ENCODE measurements around the gene PPM1H.

Gene PPM1H

DNA sequence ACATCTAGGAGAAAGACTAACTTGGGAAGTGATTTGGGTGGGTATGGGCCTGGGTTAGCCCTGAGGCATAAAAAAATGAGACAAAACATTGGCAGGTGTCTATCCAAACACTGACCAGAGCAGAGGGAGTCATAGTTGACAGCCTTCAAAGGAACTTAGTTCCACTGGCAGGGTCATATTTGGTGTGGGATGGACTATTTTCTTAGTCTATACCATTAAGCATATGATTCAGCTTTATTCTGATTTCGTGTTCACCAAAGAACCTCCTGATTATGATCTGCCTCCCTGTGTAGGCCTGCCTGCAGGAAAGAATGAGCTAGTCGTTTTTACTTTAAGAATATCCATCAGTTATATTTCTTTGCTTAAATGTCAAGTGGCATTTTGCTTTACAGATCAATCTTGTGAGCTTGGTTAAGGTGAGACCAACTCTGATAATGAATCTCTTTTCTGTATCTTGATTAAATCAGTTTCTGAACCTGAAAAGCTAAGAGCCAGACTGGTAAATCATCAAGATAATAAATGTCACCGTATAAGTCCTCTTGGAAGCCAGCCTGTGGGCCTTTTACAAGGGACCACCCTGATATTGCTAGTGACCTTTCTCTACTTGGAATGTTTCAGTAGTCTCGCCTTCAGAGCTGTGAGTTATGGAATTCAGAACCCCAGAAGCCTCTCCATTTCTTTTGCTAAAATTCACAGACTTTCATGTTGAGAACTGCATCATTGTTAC lies 285.4 kb downstream of the PPM1H start:
- no peak for DNase-seq (ENCODE audit: low read depth)

DNA sequence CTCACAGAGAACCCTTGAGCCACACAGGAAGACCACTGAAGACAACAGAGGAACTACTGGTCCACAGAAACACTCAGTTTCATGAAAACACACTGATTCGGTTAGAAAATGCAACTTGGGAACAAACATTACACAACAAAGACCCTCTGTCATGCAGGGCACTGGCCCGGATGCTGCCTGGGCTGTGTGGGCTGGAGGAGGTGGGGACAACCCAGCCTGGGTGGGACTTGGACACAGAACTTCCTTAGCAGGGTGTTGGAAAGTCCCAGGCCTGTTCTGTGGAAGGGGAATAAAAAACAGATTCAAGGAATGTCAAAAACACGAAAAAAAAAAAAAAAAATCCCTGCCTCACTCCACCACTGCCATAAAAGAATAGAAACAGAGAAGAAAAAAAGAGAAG lies 287.4 kb downstream of the PPM1H start:
- DNase-seq (ENCODE audit: low read depth): no peak

- no peak for DNase-seq (ENCODE audit: low read depth)
Measured at GRCh38 chr12:62646566-62646965, 288.4 kb downstream of the PPM1H start.

DNA sequence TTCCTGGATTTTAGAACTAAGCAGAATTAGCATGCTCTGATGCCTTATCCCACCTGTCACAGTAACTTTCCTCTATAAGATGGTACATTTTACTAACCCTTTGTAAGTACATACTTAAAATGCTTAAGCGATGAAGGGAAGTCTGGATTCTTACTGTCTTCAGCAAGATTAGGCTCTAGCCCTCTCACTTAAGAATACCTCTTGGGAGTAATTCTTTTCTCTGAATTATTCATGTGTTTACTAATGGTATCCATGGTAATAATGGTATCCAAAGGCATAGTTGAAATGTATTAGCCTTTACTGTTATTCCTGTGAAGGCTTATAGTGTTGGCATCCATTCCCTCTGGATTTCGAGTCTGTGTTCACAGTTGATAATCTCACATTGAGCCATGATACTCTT lies 291.5 kb downstream of the PPM1H start:
- DNase-seq (ENCODE audit: low read depth): no peak

- no peak for DNase-seq (ENCODE audit: low read depth)
Measured at GRCh38 chr12:62642486-62642885, 292.5 kb downstream of the PPM1H start.

DNA sequence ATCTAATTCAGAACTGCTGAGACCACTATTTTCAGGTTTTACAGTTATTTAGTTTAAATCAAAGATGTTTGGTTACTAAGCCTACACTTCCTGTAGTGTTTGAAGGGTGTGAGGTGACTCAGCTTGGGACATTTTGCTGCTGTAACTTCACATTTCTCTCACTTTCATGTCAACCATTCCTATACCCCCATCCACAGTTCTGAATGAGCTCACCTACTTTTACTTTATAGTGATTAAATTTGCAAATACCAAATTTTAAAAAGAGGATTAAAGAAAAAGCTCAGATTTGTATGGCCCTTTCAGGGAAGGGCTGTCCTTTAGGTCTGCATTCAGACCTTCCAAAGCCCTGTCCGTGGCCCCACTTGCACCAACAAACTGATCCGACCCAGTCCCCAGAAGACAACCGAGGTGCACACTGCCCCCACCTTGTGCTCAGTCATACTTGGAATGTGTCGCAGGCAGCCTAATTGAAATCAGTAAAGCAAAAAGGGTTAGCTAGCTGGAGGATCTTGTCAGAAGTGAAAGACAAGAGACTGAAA lies 294.0 kb downstream of the PPM1H start:
- DNase-seq (ENCODE audit: low read depth): no peak

- no peak for DNase-seq (ENCODE audit: low read depth)
Measured at GRCh38 chr12:62637679-62638078, 297.3 kb downstream of the PPM1H start.

DNA sequence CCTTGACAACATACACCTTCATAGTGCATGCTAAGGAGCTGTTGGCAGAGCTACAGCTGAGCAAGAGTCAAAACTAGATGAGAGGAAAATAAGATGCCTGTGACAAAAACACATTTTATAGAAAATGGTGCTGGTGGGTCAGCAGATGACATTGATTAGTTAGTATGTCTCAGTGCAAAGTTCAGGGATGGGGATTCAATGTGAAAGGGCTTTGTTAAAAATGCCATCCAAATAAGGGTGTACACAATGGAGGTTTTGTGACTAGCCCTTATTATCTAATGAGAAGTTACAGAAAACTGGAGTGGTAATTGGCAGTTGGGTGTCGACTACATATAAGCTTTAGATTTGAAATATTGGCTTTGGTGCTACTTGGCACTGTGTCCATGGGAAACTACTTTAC lies 299.3 kb downstream of the PPM1H start:
- no peak for DNase-seq (ENCODE audit: low read depth)

DNA sequence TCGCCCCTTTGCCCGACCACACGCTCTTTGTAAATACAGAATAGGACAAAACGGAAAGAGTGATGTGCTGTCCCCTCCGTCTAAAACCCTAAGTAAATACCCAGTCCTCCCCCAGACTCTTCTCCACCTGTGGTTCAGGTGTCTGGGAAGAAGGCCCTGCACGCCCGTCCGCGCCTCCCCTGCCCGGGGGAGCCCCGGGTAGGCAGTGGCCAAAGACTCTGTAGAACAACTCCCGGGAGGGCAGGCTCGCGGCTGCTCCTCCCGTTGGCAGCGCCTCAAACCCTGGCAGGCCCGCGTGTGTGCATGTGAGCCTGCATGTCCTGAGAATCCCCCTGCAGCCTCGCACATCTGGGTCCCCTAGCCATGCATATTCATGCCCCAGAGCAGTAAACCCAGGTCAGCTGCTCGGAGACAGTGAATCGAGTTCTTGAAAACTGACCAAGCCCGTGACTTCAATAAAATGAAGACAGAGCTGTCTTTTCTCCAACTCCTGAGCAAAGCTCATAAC lies 302.5 kb downstream of the PPM1H start:
- no peak for DNase-seq (ENCODE audit: low read depth)

- DNase-seq (ENCODE audit: low read depth): no peak
Measured at GRCh38 chr12:62631471-62632410, 303.2 kb downstream of the PPM1H start.

- no peak for DNase-seq (ENCODE audit: low read depth)
Measured at GRCh38 chr12:62629971-62630739, 304.8 kb downstream of the PPM1H start.

DNA sequence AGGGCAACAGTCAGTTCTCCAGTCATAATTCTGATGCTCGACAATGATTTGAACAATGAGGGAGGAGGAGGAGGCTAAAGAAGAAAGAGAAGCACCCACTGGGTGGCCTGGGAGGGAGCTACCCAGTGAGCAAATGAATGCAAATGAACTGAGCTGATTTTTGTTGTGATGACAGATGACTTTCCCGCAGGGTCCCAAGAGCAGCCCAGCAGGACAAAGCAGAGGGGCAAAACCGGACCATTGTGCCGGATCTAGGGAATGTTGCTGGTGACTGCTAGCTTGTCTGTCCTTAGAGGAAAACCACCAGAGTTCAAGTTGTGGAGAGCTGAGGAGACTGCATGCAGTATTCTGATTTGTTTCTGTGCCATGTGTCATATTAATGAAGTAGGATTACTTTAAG lies 305.5 kb downstream of the PPM1H start:
- DNase-seq (ENCODE audit: low read depth): no peak

GRCh38 chr12:62627181-62627580 lies 307.8 kb downstream of the PPM1H start:
- DNase-seq (ENCODE audit: low read depth): no peak

GRCh38 chr12:62625228-62625627 lies 309.7 kb downstream of the PPM1H start:
- DNase-seq (ENCODE audit: low read depth): no peak

DNA sequence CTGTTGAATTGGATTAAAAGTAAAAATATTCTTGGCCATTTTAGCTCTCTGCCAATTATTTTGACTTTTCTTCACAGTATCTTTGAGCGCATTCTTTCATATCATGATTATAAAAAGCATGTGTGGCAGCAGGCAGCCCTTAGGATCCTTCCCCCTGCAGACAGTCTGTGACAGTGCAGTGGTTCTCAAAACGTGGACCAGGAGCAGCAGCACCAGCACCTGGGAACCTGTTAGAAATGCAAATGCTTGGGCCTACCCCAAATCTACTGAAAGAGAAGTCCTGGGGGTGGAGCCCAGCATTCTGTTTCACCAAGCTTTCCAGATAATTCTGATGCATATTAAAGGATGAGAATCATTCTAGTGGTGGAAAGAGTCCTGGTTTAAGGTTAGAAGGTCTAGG lies 312.8 kb downstream of the PPM1H start:
- DNase-seq (ENCODE audit: low read depth): no peak

DNA sequence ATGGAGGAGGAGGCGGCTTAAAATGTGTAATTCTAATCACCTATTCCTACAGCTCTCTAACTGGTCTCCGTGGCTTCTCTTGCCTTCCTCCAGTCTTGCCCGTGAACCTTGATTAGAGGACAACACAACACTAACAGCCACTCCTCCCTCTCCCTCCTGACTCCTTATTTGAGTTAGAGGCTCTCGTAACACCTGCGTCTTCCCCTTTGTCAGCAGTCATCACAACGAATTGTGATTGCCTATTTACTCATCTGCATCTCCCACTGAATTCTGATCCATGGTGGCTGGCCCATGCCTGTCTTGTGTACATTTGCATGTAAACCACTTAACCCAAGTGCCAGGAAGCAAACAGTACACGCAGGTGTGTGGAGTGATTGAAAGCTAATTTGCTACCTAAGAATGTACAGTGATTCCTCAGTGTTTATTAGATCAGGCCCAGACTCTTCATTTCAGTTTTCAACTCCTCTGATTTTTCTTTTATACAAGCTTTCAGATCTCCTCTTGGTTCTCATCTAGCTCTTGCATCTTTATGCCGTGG lies 313.8 kb downstream of the PPM1H start:
- DNase-seq (ENCODE audit: low read depth): no peak

DNA sequence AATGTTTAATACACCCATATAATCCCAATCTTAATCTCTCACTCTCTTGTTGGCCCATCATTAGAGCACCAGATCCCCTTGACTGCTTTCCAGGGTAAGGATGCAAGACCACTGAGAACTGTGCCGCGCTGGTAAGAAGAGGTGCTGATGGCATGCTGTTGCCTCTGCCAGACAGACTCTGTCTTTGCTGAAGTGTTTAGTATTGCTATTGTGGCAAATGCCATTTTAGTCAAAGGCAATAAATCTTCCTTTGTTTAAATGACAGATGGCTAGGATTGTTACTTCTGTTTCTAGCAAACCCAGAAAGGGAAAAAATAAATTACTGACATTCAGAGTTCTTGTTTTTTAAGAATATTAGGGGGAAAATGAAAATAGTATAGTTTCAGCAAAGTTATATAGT lies 316.0 kb downstream of the PPM1H start:
- DNase-seq (ENCODE audit: low read depth): no peak

DNA sequence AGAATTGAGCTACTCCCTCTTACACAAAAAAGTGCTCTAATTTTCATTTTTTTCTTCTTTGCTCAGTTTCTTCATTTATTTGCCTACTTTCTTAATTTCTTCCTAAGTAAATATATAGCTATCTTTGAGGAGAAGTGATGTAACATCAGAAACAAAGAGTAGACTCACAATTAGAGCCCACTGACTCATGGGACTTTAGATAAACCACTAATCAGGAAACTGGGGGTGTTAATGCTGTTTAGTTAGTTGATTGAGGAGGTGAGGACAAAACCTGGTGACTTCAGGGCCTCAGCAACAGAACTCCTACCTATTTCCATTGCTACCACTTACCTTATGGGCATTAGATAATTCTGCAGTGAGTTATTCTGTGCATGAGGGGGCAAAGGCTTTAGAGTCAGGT lies 316.6 kb downstream of the PPM1H start:
- DNase-seq (ENCODE audit: low read depth): no peak

- no peak for DNase-seq (ENCODE audit: low read depth)
Measured at GRCh38 chr12:62613081-62613480, 321.9 kb downstream of the PPM1H start.

DNA sequence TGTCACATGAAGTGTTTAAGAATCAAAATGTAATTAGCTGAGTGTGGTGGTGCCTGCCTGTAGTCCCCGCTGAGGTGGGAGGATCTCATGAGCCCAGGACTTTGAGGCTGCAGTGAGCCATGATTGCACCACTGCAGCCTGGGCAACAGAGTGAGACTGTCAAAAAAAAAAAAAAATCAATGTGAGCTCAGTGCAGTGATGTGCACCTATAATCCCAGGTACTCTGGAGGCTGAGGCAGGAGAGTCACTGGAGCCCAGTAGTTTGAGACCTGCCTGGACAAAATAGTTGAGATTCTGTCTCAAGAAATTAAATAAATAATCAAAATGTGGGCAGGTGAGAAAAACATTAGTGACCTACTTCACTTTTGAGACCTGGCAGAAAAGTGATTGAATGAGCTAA lies 328.3 kb downstream of the PPM1H start:
- no peak for DNase-seq (ENCODE audit: low read depth)

DNA sequence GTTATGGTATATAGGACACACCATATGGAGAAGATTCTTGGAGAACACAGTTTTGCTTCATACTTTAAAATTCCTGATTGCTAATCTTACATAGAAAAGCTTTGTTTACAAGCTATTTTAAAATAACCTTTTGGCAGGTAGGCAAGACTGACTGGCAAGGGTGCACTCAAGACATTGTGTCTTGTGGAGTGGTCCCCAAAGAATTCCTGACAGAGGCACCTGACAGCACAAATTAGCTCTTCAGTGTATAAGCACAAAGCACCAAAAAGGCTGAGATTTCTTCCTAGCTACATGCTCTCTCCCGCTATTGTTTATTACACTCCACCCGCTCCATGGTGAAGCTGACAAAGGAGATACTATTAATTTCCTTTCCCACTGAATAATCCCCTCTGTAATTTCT lies 329.0 kb downstream of the PPM1H start:
- no peak for DNase-seq (ENCODE audit: low read depth)

GRCh38 chr12:62604871-62605270 lies 330.1 kb downstream of the PPM1H start:
- DNase-seq (ENCODE audit: low read depth): no peak

All from activated T-cell treated with anti-CD3 and anti-CD28 coated beads for 1 hour (primary cell).